ENCODE data around the gene MIB1. TPM values are rescaled to one million over a fixed set of nuclear protein-coding genes. Genes with fewer than 3 reads are reported as not detected.

Gene MIB1
- total RNA-seq: 10 to 100 TPM; 24.9 to 31.7 (median 28.6) TPM

- DNase-seq (ENCODE audit: low spot score) (peak; percentile 97), ATAC-seq (ENCODE audit: low FRiP score) (peak; percentile 99)
These were observed at the start of gene MIB1 for GRCh38 chr18:21740538-21741311. Gene MIB1 (plus strand): TSS chr18:21740792. CDS start chr18:21741584, 792 bp downstream.

GRCh38 chr18:21693322-21693721 is 47.3 kb upstream of the MIB1 start:
- TF ChIP-seq CTCF (IDR thresholded peaks at IDR 0.05): no peak
- no peak for DNase-seq (ENCODE audit: low spot score)
- ATAC-seq (ENCODE audit: low FRiP score): no peak

More at GRCh38 chr18:21740538-21741311, at the start of gene MIB1:
- TF ChIP-seq CTCF (IDR thresholded peaks at IDR 0.05): no peak

GRCh38 chr18:21700528-21701075 is 40.0 kb upstream of the MIB1 start:
- DNase-seq (ENCODE audit: low spot score): no peak
- ATAC-seq (ENCODE audit: low FRiP score): no peak
- no peak for TF ChIP-seq CTCF (IDR thresholded peaks at IDR 0.05)

- no peak for TF ChIP-seq CTCF (IDR thresholded peaks at IDR 0.05)
- DNase-seq (ENCODE audit: low spot score): no peak
- no peak for ATAC-seq (ENCODE audit: low FRiP score)
These were observed 39.0 kb upstream of the MIB1 start for GRCh38 chr18:21701621-21702020.

GRCh38 chr18:21702602-21703001 is 38.0 kb upstream of the MIB1 start:
- no peak for TF ChIP-seq CTCF (IDR thresholded peaks at IDR 0.05)
- no peak for DNase-seq (ENCODE audit: low spot score)
- ATAC-seq (ENCODE audit: low FRiP score): no peak

- ATAC-seq (ENCODE audit: low FRiP score) (no peak), DNase-seq (ENCODE audit: low spot score) (no peak)
These were observed 37.3 kb upstream of the MIB1 start for GRCh38 chr18:21703241-21703820.

More at GRCh38 chr18:21703241-21703820, 37.3 kb upstream of the MIB1 start:
- TF ChIP-seq CTCF (IDR thresholded peaks at IDR 0.05): no peak

All from omental fat pad (tissue), 4 donors.